ENCODE data around the gene KHSRP. TPM values are rescaled to one million over a fixed set of nuclear protein-coding genes. Genes with fewer than 3 reads are reported as not detected.

The KHSRP gene
- 190 to 207 TPM (median 197 TPM) in 5 replicates for total RNA-seq (2022; extraction: Qiagen RNA extraction)

DNA sequence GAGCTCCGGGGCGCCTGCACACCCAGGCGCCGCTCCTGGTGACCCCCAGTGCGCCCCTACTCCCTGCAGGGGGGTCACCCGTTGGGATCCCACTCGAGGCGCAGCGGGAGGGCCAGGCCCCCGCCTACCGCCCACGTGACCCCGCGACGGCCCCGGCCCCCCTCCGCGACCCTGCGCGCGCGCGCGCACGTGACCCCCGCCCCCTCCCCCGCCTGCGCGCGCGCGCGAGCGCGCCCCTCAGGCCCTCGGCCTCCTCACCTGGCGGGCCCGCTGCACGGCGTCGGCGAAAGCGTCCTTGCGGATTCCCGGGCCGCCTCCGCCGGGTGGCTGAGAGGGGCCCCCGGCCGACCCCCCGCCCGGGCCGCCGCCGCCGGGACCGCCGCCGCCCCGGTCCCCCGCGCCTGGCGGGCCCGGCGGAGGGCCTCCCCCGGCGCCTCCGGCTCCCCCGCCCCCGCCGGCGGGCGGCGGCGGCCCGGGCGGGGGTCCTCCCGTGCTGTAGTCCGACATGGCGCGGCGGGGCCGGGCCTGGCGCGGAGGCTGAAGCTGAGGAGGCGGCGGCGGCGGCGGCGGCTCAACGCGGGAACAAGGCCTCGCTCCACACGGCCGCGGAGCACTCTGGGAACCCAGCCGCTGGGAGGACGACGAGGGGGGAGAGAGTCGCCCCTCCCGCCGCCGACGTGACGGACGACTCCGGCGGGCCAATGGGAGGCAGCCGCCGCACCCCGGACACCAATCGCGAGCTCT, at the start of gene KHSRP:
Gene KHSRP, minus strand, starts transcription at position 617 of the 744 bp plus-strand sequence. Its CDS starts 110 bp downstream, at position 507.

GRCh38 chr19:6464070-6464873, 39.7 kb upstream of the KHSRP start, which contains the start of gene CRB3:
CRB3 (plus strand) TSS chr19:6464271; CDS start chr19:6464702, 431 bp downstream.

DNA sequence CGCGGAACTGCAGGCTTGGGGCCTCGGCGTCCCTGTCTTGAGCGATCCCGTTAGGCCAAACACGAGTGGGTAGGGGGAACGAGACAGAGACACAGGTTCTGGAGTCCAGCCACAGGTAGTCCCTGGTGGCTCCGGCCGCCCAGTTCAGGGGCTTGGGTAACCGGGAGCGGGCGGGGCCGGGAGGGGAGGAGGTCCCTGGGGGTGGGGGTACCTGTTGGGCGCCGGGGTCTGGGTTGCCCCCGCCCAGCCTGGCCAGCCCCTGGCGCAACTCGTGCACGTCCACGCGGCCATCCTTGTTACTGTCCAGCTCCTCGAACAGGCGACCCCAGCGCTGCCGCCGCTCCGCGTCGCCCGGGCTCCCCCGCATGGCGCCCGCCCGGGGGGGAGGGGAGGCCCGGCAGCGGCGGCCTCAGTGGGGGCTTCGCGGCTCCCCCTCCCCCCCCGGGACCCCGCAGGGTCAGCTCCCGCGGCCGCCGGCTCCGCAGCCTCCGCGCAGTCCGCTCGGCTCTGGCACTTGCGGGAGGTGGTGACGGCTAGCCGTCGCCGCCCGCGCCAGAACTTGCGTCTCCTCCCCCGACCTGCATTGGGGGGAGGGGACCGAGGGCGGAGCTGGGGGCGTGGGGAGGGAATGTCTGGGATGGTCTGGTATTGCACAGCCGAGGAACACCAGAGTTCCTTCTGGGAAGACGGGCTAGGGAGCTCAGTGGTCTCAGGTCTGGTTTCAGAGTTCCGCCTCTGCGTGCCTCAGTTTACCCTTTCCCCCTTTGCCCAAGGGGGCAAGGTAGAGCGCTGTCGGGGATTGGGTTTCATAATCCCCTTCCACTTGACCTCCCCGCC, 34.9 kb upstream of the KHSRP start, which contains the start of gene SLC25A23:
Gene SLC25A23, minus strand, starts transcription at position 531 of the 837 bp plus-strand sequence. Its CDS starts 164 bp downstream, at position 367.

DNA sequence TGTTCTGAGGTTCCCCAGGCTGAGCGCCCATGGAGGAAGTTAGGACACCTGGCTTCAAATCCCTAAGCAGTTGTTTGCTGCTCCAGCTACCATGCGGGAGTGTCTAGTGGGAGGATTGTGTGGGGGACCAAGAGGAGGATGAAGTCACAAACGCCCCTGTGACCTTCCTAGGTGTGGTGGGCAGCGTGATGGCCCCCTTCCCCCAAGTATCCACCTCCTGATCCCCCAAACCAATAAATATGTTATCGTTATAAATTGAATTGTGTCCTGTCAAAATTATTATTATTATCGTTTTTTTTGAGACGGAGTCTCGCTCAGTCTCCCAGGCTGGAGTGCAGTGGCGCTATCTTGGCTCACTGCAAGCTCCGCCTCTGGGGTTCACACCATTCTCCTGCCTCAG, 9.1 kb upstream of the KHSRP start, which contains the start of gene SLC25A41:
Gene SLC25A41, minus strand, starts transcription at position 101 of the 400 bp plus-strand sequence. Its CDS starts 70 bp downstream, at position 31.

GRCh38 chr19:6393074-6393982, 31.3 kb downstream of the KHSRP start, which contains the start of gene GTF2F1:
GTF2F1 (minus strand) TSS chr19:6393164; CDS start chr19:6392995, 169 bp downstream.

GRCh38 chr19:6375411-6376010, 49.1 kb downstream of the KHSRP start, which contains the start of gene PSPN:
PSPN (minus strand) TSS chr19:6375933; CDS start chr19:6375849, 84 bp downstream.

DNA sequence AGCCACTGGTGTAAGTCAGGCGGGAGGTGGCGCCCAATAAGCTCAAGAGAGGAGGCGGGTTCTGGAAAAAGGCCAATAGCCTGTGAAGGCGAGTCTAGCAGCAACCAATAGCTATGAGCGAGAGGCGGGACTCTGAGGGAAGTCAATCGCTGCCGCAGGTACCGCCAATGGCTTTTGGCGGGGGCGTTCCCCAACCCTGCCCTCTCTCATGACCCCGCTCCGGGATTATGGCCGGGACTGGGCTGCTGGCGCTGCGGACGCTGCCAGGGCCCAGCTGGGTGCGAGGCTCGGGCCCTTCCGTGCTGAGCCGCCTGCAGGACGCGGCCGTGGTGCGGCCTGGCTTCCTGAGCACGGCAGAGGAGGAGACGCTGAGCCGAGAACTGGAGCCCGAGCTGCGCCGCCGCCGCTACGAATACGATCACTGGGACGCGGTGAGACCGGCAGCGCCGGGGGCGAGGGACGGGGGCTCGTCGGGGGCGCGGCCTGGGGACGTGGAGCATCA, 52.0 kb downstream of the KHSRP start, which contains the start of gene ALKBH7:
Gene ALKBH7, plus strand, starts transcription at position 201 of the 502 bp plus-strand sequence. Its CDS starts 27 bp downstream, at position 228.

Other genes with a start within 250 kb of the KHSRP start
- gene MLLT1, start 144.8 kb downstream of the KHSRP start, total RNA-seq (2022; extraction: Qiagen RNA extraction), result 16.0 to 23.5 TPM (median 22.9 TPM) in 5 replicates
- not detected in 5 replicates for gene ACER1, start 91.2 kb downstream of the KHSRP start, total RNA-seq (2022; extraction: Qiagen RNA extraction)
- gene CLPP, start 63.3 kb downstream of the KHSRP start, total RNA-seq (2022; extraction: Qiagen RNA extraction), result 43.6 to 76.8 TPM (median 73.7 TPM) in 5 replicates
- 17.1 to 40.8 TPM (median 36.2 TPM) in 5 replicates for gene ALKBH7, start 52.0 kb downstream of the KHSRP start, total RNA-seq (2022; extraction: Qiagen RNA extraction)
- 0.51 to 1.1 TPM (median 0.75 TPM) in 5 replicates for gene PSPN, start 48.9 kb downstream of the KHSRP start, total RNA-seq (2022; extraction: Qiagen RNA extraction)
- 52.5 to 56.7 TPM (median 56.4 TPM) in 5 replicates for gene GTF2F1, start 31.6 kb downstream of the KHSRP start, total RNA-seq (2022; extraction: Qiagen RNA extraction)
- 0.08 to 0.15 TPM (median 0.14 TPM) in 4 of 5 replicates, not detected in the other for gene SLC25A41, start 9.0 kb upstream of the KHSRP start, total RNA-seq (2022; extraction: Qiagen RNA extraction)
- 16.8 to 19.2 TPM (median 17.5 TPM) in 5 replicates for gene SLC25A23, start 35.0 kb upstream of the KHSRP start, total RNA-seq (2022; extraction: Qiagen RNA extraction)
- gene CRB3, start 39.5 kb upstream of the KHSRP start, total RNA-seq (2022; extraction: Qiagen RNA extraction), result 2.9 to 5.1 TPM (median 4.1 TPM) in 5 replicates
- 0.08 to 0.25 TPM (median 0.22 TPM) in 5 replicates for gene DENND1C, start 57.0 kb upstream of the KHSRP start, total RNA-seq (2022; extraction: Qiagen RNA extraction)
- 6.7 to 7.3 TPM (median 7.0 TPM) in 5 replicates for gene TUBB4A, start 77.5 kb upstream of the KHSRP start, total RNA-seq (2022; extraction: Qiagen RNA extraction)
- gene TNFSF9, start 106.2 kb upstream of the KHSRP start, total RNA-seq (2022; extraction: Qiagen RNA extraction), result 2.4 to 4.6 TPM (median 3.7 TPM) in 5 replicates
- 12.1 to 25.6 TPM (median 19.9 TPM) in 5 replicates for gene CD70, start 166.3 kb upstream of the KHSRP start, total RNA-seq (2022; extraction: Qiagen RNA extraction)
- 0.04 to 0.17 TPM (median 0.07 TPM) in 5 replicates for gene TNFSF14, start 245.3 kb upstream of the KHSRP start, total RNA-seq (2022; extraction: Qiagen RNA extraction)